Left renal cortex interstitium (tissue), 4 donors: ENCODE measurements around the gene SCUBE3. TPM values are rescaled to one million over a fixed set of nuclear protein-coding genes. Genes with fewer than 3 reads are reported as not detected.

Experiments used
- DNase-seq, 4 donors: peaks; one replicate each; pipeline ENCODE4 v3.0.0-alpha.2; 2013; ENCODE audit warnings: low read depth in 4 of 4, low spot score in 2 of 4, missing footprints in 1 of 4
- polyA plus RNA-seq, 4 donors: library from polyadenylated mRNA; unstranded; fragments of 120-200 nt; gene quantifications; one replicate each; pipeline ENCODE4 v1.2.1, GENCODE V29; 2013; ENCODE audit not compliant: insufficient read length in 4 of 4

SCUBE3 gene
- polyA plus RNA-seq, 4 donors = 35.2 to 62.3 (median 46.7) TPM

DNA sequence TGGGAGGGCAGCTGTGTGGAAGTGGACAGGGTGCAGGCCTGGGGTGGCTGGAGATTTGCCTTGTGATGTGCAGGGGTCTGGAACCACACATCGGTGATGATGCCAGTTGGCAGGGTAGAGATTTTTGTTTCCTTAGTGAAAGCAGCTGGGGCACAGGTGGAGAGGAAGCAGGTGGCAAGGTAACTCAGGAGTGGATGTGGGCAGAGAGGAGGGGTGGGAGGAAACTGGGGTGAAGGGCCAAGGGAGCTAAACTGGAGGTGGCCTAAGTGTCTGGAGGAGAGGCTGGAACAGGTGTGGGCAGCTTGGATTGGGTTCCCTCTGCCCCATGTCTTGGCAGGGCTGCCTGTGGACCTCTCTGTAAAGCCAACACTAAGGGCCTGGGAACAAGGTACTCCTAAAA lies 4.7 kb upstream of the SCUBE3 start:
- DNase-seq = no peak

- DNase-seq = no peak
Observed at GRCh38 chr6:35209622-35210247, 4.0 kb upstream of the SCUBE3 start.

DNA sequence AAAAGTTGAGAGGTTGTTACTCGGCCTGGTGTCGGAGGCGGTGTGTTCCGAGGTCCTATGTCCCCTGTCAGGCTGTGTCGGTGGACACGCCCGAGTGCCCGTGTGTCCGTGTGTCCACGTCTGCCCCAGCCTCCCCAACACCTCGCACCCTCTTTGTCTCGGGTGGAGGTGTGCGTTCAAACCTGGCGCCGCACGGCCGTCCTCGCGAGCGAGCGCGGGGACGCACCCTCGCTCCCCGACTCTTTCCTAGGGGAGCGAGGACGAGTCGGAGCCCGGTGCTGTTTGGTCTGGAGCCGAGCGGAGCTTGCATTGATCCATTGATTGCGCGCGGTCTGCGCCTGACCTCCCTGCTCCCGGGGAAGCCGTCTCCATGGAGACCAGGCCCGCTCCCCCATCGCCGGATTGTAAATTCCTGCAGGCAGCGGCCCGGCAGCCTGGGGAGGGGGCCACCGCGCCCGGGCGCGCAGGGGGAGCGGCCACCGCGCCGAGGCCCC lies 411 bp upstream of the SCUBE3 start:
- DNase-seq = no peak

DNA sequence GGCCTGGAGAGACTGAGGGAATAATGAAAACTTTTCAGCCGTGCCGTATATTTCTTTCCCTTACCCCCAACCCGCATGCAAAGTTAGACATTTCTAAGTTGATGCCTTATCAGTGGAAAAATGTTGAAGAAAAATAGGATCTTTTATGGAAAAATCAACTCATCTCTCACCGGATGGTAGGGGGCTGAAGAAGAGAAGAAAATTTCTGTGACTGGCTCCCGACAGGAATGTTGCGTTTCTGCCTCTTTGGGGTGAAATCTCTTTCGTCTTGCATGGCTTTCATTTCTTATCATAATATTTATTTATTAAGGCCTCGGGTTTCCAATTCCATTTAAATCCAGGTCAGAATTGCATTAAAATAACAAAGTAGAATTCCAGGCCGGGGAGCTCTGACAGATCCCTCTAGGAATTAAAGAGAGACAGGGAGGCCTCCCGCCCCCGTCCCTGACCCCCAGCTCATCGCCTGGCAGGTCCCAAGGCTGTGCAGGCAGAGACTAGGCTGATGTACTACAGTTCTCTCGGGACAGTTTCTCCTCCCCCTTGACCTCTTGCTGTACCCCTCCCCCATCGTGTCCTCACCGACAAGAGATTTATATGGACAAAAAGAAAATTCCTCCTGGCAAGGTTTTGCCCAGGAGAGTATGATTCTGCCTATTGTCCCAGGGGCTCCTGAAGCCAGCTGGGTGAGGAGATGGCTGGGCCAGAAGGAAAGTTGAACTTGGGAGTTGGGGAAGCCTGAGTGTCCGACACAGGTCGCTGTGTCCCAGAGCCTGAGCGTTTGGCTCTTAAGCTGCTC lies 1.3 kb downstream of the SCUBE3 start:
- no peak for DNase-seq

DNA sequence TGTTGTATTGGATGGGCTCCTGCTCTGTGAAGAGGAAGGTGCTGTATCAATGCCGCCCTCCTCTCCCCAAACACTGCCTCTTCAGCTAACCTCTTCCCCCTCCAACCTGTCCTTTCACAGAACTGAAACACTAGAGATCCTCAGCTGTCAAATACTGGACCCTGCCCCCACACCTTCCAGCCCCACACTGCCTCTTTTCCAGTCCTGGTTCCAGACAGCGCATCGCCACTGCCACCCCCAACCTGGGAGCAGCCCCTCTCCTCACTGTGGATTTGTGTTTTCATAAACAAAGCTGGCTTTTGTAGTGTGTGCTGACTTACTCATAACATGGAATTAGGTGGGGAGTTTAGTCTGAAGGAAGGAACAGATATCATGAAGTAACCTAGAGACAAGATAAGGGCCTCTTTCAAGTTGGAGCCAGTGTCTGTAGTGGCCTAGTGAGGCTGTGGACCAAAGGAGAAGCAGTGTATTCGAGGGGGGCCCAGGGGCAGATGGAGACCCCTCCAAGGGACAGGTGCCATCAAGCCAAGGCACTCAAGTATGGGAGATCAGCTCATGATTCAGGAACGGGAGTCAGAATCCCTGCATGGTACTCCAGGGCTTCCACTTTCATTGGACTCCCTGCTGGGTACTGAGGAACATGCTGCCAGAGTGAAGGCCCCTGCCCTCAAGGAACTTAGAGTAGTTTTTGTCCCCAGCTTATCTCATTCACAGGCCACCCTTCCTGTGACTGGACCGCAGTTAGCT lies 2.1 kb downstream of the SCUBE3 start:
- no peak for DNase-seq

- no peak for DNase-seq
Observed at GRCh38 chr6:35216412-35216732, 2.6 kb downstream of the SCUBE3 start.

GRCh38 chr6:35216851-35217811 lies 3.4 kb downstream of the SCUBE3 start:
- DNase-seq = no peak

DNA sequence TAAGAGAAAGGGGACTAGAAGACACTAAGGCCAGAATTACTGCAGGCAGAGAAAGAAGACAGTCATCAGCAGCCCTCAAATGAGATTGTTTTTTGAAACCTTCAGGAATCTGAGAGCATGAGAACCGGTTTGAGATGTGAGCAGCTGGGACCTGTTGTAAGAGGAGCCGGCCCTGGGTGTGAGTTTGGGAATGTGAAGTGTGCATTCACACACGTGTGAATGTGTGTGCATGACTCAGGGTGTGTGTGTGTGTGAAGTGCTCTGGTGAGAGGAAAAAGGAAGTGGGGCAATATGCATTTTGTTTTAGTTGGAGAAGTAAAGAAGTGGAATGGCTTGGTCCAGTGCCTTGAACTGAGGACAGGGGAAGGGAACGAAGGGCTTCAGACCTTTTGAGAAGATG lies 4.3 kb downstream of the SCUBE3 start:
- DNase-seq = no peak

DNA sequence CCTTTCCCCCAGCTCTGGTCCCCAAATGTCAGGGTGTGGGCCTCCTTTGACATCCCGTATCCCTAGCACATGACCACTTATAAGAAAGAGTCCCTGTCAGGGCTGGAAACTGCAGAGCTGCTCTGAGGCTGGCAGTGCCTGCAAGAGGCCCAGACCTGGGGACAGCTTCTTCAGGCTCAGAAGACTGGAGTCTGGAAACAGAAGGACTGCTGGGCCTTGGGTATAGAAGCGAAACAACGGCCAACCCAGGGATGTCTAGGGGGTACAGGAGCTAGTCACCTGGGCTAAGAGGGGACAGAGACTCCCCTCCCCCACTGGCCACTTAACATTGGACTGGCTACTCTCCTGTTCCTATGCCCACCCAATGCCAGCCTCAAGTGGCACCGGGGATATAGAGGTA lies 4.7 kb downstream of the SCUBE3 start:
- no peak for DNase-seq

DNA sequence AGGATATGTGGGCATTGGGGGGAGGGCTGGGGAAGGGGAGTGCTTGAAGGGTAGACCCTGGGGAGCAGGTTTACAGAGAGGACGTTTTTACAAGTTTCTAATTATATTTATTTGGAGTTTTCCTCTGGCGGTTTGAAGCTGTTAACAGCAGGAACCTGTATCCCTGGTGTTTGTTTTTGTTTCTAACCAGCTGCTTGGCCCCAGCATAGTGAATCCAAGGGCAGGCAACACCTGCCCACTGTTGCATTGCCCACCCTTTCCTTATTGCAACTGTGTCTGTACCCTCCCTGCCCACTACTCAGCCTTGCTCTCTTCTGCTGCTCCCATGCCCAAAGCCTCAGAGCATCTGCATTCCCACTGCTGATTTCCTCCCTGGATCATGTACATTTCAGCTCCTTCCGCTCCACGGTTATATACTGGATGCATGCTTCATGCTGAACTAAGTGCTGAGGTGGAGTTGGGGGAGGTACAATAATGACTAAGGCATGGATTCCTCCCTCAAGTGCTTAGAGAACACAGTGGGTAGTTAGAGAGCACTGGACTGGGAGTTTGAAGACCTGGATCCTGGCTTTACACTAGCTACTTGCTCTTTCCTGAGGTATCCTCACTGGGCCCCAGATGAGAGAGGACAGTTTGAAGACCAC lies 6.0 kb downstream of the SCUBE3 start:
- DNase-seq = no peak

DNA sequence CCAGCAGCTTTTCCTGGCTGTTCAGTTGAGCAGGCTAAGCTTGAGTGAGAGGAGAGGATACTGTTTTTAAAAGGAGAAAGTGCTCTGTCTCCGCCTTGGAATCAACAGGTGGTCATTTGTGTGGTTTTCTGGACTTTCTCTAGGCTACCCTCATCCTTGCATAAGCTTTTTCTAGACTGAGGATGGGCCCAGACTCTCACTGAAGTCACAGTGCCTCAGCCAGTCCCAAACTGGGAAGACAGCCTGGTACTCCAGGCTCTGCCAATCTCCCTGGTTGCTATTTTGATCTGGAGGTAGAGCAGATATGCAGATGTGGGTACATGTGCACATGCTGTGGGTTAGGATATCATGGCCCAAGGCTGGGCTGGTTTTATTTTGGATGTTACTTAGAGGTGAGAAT lies 7.0 kb downstream of the SCUBE3 start:
- no peak for DNase-seq

GRCh38 chr6:35223396-35223795 lies 9.6 kb downstream of the SCUBE3 start:
- DNase-seq = no peak

DNA sequence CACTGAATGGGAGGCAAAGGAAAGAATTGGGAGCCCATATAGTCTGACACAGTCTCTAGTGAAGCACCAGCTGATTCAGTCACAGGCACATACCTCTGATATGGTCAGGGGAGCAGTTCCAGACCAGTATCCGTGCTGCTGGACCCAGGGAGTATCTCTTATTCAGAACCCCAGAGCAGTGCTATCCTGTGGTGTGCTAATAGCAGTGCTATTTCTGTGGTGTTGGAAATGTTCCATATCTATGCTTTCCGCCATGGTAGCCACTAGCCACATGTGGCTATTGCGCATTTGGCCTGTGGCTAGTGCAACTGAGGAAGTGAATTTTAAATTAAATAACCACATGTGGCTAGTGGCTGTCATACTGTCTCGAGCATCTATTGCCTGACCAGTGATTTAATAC lies 11.0 kb downstream of the SCUBE3 start:
- no peak for DNase-seq

DNA sequence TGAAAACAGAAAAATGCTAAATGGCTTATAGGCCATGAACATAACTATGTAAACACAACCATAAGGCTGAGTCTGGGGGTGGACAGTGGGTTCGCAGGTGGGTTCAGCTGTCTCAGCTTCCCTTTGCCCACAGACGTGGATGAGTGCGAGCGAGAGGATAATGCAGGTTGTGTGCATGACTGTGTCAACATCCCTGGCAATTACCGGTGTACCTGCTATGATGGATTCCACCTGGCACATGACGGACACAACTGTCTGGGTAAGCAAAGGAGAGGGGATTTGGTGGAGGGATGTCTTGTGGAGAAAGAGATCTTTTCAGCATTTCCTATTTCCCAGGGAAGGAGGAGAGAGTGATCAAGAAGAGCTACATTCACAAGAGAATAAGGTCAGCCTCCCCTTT lies 14.7 kb downstream of the SCUBE3 start:
- DNase-seq = no peak

GRCh38 chr6:35229304-35229703 lies 15.5 kb downstream of the SCUBE3 start:
- DNase-seq = no peak

DNA sequence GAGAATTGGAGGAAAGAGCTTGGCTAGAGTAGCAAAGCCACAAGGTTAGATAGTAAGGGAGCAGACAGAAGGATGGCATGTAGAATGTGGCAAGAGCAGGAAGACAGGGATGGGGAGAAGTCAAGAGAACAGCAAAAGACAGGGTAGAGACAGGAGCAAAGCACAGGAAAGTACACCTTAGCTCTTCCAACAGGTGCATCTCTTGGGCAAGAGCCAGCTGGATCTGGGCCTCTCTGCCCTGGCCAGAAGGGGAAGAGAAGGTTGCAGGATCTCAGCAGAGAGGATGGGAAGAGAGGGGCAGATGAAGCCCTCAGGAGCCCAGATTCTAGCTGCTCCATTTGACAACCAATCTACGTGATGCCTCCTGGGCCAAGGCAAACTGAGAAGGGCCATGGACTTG lies 16.7 kb downstream of the SCUBE3 start:
- DNase-seq = no peak

DNA sequence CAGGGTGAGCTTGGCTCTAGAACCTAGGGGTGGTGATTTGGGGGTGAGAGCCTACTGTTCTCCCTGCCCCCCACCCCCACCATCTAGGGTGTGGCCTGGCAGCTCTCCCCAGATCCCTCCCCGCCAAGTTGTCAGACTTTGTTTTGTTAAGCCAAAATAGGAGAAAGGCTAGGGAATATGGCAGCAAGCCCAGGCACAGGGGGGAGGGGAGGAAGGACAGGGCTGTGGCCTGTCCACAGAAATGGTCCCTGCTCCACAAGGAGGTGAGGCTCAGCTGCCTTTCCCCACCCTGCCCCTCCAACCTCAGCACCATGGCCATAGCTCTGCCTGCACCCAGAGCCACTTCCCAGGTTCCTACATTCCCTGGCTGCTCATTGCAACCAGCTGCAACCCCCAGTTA lies 17.2 kb downstream of the SCUBE3 start:
- no peak for DNase-seq

DNA sequence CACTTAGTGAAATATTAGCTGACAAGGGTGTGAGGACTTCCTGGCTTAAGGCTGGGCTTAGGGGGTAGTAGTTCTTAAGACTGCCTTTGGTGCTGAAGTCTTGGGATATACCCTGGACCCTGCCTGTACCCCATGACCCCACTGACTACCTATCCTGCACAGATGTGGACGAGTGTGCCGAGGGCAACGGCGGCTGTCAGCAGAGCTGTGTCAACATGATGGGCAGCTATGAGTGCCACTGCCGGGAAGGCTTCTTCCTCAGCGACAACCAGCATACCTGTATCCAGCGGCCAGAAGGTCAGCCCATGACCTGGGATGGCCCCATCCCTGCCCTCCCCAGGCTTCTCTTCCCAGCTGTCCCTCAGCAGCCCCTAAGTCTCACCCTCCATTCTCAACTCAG lies 17.8 kb downstream of the SCUBE3 start:
- no peak for DNase-seq

DNA sequence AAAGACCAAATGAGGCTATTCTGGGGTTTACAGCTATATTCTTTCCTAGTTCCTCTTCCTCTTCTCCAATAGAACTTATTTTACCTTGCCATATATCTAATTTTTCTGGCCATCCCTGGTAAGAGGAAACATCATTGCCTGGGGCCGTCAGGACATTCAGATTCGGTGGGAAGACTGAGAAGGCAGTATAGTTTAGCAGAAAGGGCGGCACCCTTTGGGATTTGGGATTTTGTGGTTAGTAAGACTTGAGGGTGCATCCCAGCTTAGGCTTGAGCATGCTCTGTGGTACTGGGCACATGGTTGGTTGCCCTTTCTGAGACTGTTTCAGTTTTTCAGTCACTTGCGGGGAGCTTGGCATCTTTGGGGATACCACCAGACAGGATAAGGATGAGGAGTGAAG lies 21.1 kb downstream of the SCUBE3 start:
- no peak for DNase-seq

GRCh38 chr6:35236223-35236622 lies 22.5 kb downstream of the SCUBE3 start:
- no peak for DNase-seq
